GM21717 (cell line): ENCODE data around the gene SEPTIN2.
A peak's percentile ranks its signal among the peaks of the same experiment; 100 is the strongest.
"Not testable (repeated sequence)": the region's sequence is repeated elsewhere in the genome, so short reads cannot be mapped to it uniquely, and the experiment has no call there.

Experiments used
- ATAC-seq: cut with Tn5 transposase; IDR thresholded peaks from one replicate; pipeline ENCODE4 v1.9.1; 2021; ENCODE audit warnings: mild to moderate bottlenecking, moderate library complexity; ENCODE audit not compliant: unreplicated experiment

SEPTIN2 gene

DNA sequence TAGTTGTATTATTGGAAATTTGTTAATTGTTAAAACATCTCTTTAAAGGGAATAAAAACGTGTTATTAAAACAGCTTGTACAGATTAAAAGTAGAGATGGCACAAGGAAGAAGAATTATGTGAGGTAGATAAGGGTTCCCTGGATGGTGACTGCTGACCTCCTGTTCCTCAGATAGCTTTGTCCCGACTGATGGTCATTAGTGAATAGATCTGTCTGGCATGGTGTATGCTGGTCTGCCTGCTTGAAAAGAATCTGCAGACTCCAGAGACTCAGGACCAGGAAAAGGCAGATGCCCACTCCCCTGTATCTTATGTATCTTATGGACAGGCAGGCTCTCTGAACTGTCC is 34.8 kb downstream of the SEPTIN2 start:
- ATAC-seq: no peak

DNA sequence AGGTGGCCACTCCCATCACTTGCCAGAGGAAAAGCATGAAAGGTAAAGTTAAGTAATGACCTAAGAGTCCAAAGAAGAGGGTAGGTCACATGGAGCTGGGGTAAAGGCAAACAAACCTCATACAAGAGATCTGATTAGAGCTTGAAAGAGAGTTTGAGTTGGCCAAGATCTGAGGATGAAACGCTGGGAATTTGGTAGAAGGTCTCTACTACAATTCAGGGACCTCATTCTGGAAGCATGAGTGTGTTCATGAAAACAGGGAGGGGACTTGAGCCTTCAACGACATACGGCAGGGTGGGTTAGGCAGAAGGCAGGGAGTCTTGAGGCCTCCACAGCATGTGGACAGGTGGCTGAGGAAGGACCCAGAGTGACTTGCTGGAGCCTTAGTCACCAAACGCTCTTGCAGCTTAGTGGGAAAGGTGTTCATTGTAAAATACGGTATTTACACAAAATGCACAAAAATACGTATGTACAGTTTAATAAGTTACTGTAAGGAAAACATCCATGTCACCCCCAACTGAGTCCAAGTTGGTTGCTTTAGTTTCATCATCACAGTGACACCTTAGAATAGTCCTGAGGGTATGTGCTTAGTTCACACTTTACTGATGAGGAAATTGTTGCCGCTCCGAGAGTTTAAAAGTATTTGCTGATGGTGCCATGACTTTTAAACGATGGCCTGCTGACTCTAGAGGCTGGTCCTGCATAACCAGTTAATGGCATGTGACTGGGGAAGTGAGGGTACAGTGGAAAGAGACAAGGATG is 35.3 kb downstream of the SEPTIN2 start:
- ATAC-seq: no peak

DNA sequence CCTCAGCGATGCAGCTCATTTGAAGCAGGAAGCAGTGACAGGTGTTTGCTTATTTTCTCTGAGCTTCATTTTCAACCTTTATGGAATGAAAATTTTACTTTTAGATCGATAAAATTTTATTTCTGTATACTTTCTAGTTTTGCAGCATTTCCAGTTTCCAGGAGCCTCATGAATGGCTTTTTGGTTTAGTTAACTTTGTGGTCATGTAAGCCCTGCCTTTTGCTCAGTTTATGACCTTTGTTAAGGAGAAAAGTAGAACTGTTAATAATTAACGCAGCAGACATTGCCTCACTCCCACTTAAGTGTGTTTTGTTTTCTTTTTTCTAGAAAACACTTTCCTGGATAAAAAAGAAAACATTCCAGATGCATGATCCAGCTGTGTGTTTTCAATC is 35.9 kb downstream of the SEPTIN2 start:
- no peak for ATAC-seq

DNA sequence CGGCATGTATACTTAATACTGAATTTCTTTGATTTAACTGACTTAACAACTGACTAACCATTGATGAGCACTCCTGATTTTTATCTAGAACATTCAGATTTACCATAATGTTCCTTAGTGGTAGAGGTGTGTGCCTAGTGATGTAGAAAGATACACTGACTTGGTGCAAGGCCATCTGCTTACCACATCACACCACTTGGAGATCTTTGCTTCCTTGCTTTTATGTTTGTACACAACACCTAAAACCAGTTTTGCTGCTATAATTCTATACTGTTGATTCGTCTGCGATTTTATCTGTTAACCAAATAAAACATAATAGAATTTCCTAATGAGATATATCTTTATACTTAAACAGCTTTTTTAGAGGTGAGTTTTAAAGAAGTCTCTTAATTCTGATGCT is 36.5 kb downstream of the SEPTIN2 start:
- ATAC-seq: no peak

DNA sequence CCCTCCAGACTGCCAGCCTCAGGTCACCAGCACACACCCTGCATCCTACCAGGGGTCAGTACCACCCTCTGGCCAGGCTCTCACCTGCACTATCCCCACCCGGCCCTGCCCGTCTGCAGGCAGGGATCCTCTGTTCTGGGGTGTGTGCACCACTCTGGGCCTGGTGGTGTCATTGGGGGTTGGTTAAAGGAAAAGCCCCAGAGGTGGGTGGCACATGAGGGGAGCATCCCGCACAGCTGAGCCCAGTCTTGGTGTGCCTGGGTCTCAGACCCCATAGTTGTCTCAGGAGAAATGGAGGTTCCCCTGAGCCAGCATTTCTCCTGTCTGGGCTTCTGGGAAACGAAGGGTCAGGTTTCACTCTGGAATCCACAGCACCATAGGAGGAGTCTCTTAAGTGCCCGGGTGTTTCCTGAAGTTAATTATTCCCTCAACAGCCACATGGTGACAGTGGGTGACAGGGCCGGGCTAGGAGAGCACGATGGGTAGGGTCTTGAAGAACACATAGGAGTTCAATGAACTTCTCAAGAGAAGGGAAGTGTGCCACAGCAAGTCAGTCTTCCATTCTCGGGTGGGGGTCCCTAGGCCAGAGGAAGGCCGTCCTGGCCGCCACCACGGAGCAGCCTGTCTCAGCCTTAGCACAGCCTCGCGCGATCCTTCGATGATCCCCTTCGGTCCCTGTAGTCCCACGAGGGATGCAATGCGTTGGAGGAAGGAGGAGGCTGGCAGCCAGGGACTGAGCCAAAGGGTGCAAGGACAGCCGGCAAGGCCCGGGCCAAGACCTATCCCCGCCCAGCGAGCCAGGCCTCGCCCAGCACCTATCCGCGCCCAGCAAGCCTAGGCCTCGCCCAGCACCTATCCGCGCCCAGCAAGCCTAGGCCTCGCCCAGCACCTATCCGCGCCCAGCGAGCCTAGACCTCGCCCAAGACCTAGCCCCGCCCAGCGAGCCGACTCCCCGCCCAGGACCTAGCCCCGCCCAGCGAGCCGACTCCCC is 39.2 kb downstream of the SEPTIN2 start:
- ATAC-seq: no peak

DNA sequence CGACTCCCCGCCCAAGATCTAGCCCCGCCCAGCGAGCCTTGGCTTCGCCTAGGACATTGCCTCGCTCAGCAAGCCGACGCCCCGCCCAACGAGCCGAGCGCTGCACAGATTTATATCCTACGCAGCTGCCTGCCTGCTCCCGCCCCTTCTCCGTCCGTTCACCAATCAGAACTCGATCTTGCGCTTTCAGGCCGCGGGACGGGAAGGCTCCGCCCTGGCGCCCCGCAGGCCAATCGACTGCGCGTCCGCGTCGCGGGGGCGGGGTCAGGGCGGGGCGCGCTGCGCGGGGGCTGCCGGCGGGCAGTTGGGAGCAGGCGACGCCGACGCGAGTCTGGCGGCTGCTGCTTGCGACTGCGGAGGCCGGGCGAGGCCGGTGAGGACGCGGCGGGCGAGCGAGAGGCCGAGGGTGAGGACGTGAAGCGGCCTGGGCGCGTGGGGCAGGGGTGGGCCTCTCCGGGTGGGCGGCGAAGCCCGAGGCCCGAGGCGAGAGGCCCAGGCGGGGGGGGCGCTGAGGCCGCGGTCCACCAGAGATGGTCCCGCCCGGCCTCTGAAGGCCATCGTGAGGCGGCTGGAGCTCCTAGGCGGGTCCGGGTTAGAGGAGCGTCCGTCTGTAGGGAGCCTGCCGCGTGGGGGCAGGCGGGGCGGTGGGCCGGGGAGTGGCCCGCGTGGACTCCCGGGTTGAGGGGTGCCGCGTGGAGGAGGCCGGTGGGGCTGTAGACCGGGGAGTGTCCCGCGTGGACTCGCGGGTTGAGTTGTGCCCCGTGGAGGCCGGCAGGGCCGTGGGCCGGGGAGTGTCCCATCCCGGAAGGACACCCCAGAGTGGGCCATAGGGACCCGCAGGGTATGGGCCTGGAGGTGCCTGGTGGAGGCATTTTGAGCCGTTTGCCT is 40.5 kb downstream of the SEPTIN2 start, which contains the start of gene FARP2:
Gene FARP2 (plus strand): TSS at position 303 of the 888 bp plus-strand sequence. CDS start 16,823 bp downstream, outside the sequence.
- peak; percentile 76 for ATAC-seq

DNA sequence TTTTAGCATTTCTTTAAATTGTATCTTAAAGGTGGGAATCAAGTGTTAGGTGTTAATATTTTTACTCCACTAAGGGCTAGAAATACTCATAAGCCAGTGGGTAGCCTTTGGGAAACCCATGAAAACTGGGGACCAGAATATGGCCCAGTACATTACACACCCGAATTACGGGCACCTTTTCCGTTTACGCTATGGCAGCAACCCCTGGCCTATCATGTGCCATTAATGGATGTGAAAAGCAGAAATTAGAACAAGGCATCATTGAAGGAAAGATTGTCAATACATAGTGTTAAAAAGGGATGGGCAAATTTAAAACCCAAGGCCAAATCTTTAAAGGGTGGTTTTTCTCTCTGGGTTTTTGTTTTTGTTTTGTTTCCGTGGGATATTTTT is 41.1 kb downstream of the SEPTIN2 start:
- no peak for ATAC-seq

DNA sequence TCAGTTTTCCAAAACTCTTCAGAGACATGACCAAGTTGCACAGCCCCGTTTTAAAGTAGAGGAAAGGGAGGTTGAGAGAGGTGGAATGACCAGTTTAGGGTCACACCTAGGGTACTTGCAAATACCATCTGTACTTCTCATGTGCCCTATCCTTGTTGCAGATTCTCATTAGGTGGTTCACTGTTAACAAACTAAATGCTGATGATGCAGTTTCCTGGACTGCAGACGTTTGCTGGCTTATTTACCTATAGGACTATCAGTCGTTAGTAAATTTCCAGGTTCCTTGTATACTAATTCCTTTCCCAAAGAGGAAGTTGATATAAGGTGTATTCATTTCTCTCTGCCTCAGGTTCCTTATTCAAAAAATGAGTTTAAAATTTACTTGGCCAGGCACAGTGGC is 41.8 kb downstream of the SEPTIN2 start:
- ATAC-seq: no peak

DNA sequence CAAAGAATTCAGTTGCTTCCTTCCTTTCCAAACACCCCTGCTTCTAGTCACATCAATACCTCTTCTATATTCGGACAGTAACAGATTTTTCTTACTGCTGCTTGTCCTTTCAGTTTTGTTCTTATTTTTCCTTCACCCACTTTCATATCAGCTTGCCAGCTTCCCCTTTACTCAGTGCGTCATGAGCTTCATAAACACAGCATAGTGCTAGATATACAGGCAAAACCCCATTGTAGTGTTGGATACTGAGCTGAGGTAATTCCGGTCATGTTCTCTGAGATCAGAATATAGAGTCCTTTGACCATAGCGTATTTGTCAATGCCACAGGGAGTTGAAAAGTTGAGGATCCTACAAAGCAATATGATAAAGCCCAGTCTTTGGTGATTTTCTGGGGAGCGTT is 42.7 kb downstream of the SEPTIN2 start:
- peak; percentile 36 for ATAC-seq

DNA sequence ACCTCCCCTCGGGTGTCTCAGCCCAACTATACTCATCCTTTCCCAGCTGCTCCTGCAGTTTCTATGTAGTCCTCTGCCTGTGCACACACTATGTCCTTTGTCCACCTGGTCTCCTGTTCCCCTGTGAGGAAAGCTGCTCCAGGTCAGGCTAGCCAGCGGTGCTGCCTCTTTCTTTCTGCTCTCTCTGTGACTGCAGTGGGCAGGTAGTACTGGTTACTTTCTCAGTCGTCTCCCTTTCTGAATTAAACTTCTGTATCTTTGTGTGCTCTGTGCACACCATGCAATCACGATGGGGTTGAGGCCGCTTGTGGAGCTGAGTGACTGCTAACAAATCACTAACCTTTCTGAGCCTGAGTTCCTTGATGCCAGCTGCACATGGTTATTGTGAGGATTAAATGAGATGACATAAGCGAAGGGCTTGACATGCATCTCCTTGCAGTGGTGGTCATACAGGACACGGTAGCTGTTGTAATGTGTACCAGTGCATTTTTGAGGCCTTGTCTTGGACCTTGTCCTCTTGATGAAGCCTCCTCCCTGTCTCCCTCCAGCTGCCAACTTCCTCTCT is 43.8 kb downstream of the SEPTIN2 start:
- ATAC-seq: no peak

DNA sequence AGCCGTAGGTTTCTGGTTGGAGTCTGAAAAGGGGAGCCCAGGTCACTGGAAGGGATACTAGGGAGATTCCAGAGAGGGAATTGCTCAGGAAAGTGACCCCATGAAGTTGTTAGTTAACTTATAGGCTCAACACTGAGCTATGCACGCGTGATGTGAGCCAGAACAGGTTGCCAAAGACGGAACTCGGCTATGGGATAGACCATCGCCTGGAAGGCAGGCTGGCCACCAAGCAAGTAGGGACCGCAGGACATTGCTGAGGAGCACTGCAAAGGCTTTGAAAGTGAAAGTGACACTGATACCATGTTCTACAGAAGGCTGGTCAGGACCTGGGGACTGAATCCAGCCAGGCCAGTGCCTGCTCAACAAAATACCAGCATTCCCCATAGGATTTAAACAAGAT is 47.7 kb downstream of the SEPTIN2 start:
- no peak for ATAC-seq

DNA sequence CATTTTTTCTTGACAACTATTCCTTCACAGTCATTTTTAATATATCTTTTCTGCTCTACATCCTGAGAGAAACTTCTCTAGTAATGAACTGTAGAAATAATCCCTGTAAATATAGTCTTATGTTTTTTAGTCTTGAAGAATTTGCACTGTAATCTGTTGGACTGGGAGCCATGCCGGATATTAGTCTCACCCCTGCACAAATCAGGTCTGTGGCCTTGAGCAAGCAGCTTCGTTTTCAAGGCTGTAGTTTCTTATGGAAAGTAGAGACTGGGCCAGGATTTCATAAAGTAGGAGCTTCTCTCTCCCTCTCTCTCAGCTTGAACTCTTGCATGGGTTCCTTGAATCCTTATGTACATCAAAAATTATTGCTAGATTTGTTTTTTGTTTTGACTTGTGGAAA is 49.1 kb downstream of the SEPTIN2 start:
- ATAC-seq: no peak

DNA sequence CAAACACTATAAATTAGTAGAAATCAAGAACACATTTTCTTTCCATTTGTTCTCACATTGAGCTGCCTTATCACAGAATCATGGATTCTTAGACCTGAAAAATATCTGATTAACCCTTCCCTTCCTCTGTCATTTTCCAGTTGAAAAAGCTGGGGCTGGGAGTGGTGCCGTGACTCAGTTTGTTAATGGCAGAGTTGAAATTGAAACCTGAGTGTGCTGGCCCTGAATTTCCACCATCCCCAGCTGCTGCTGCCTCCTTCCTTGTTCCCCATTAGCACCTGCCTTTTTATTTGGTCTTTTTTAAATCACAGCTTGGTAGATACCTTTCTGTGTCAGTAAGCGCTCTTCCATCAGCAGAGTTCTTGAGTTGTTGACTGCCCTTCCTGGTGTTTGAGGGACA is 51.0 kb downstream of the SEPTIN2 start:
- ATAC-seq: no peak

DNA sequence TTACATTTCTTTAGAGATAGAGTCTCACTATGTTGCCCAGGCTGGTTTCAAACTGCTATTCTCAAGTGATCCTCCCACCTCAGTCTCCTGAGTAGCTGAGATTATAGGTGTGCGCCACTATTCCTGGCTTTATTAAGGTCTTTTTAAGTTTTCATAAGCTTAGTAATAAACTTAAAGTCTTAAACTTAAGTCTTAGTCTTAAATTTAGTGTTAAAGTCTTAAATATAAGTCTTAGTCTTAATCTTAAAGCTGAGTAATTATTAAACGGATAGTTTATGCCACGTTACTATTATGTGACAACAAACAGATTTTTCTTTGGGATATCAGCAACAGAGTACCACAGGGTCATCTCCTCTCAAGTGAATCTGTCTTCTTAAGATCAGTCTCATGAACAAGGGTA is 52.9 kb downstream of the SEPTIN2 start:
- ATAC-seq: no peak

DNA sequence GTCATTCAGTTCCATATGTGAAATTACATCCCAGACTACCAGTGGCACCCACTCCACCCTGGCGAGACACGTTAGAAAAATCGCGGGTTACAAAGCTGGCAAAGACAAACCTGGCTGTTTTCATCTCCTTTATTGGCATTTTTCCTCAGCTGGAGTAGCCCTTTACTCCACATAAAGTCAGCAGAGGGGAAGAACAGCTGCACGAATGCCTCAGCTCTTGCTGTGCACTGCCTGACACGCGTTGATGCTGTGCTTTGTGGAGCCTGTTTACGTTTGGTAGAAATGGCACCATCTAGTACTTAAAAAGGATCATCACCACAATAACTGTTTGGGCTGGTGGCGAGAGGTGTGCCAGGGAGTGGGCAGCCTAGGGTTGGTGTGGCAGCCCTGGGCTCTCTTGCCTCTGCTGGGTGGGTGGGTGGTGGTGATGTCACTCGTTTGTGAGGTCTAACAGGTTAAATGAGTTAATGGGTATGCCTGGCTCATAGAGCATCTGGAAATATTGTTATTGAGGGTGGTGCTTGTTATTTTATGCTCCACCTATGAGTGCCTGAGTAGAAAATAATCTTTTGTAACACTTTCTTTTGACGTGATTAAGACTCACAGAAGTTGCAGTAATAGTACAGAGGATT is 56.8 kb downstream of the SEPTIN2 start:
- no peak for ATAC-seq

DNA sequence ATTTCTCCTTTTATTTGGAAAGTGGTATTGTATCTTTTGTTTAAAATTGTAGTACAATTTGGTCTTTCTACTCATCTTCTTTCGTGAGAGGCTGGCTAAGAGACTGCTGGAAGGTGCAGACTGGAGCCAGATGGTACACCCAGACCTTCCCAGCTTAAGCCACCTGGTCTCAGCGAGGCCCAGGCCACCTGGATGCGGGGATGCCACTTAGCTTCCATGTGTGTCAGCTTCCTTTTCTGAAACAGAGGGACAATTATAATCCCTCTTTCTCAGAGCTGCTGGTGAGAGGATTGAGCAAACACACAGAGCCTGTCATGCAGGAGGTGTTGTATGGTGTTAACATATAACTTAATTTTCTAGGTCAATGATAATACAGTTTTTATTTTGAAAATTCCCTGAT is 57.7 kb downstream of the SEPTIN2 start:
- ATAC-seq: no peak

DNA sequence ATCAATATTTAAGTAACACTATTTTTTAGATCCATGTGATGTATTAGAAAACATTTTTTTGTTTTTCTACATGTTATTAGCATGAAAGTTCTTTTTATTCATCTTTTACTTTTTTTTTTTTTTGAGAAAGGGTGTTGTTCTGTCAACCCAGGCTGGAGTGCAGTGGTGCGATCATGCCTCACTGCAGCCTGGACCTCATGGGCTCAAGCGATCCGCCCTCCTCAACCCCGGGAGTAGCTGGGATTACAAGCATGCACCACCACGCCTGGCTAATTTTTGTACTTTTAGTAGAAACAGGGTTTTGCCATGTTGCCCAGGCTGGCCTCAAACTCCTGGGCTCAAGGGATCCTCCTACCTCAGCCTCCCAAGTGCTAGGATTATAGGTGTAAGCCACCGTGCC is 58.2 kb downstream of the SEPTIN2 start:
- ATAC-seq: not testable (repeated sequence)

DNA sequence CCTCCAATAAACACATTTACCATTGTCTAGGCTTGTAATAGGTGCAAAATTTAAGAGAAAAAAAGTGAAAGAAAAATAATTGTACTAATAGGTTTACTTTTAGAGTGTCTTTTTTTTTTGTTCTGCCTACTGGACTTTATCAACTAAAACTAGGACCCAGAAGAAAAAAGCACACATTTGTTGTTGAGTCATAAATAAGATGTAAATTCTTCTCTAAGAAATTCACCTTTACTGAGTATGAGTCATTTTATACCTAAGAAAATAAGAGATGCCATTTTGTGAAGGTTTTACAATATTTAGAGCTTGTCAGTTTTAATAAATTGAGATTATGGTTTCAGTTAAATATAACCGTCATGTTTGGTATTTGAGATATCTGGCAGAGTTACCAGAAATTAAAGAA is 59.6 kb downstream of the SEPTIN2 start:
- ATAC-seq: no peak

DNA sequence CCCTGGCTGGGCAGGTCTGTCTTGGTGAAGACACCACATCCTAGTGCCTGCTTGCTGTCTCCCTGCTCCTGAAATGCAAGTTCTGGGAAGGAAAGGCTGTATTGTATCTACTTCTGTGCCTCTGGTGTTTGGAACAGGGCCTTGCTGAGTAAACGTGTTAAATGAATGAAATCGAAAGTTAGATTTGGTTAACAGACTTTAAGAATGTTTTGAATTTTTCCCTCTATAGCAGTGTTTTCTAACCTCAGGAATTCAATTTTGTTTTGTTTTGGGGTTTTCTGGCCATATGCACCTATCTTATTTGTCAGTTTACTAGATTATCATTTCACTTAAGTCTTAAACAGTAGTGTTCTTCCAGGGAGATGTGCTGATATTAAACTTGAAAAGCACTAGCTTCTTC is 61.1 kb downstream of the SEPTIN2 start:
- ATAC-seq: no peak

DNA sequence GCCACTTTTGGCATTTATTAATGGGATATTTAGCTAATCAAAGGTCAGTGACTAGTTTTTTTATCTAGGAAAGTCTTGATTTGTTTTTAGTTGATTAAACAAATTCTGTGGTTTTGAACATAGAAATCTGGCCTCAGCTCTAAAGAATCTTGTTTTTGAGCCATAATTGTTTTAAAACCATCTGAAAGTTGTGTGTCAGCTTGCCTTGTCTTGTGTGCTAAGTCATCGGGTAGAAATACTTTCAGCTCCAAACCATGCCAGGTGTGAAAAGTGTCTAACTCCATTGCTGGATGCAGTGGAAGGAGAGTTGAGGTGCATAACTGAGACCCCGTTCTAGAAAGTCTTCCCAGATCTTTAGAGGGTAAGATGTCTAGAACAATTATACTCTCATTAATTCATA is 63.1 kb downstream of the SEPTIN2 start:
- no peak for ATAC-seq
